Lower leg skin (tissue), 3 donors: ENCODE data around the gene DBNDD1.

ENCODE experiments used
- POLR2A ChIP-seq, 2 donors: fragments of 450-650 bp; IDR thresholded peaks; one replicate each; pipeline ENCODE4 v1.6.1; 2016 to 2017; ENCODE audit warnings: antibody characterized with exemption in 2 of 2, mild to moderate bottlenecking in 1 of 2, moderate library complexity in 1 of 2
- TF ChIP-seq, protein P1 (sequence below), 3 donors: fragments of 450-650 bp; IDR thresholded peaks; one replicate each; pipeline ENCODE4 v1.5.1; 2016; ENCODE audit warnings: antibody characterized with exemption in 3 of 3, mild to moderate bottlenecking in 3 of 3, moderate library complexity in 2 of 3

DNA sequence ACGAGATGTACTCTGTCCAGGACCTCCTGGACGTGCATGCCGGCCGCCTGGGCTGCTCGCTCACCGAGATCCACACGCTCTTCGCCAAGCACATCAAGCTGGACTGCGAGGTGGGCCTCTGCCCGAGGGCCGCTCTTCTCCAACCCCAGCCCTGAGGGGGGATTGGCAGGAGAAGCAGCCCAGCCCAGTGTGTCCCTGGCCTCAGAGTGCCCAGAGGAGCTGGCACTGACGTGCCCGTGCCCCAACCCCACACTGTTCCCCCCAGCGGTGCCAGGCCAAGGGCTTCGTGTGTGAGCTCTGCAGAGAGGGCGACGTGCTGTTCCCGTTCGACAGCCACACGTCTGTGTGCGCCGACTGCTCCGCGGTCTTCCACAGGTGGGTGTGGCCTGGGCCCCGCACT is 55.1 kb downstream of the DBNDD1 start:
- TF ChIP-seq, protein P1, sequence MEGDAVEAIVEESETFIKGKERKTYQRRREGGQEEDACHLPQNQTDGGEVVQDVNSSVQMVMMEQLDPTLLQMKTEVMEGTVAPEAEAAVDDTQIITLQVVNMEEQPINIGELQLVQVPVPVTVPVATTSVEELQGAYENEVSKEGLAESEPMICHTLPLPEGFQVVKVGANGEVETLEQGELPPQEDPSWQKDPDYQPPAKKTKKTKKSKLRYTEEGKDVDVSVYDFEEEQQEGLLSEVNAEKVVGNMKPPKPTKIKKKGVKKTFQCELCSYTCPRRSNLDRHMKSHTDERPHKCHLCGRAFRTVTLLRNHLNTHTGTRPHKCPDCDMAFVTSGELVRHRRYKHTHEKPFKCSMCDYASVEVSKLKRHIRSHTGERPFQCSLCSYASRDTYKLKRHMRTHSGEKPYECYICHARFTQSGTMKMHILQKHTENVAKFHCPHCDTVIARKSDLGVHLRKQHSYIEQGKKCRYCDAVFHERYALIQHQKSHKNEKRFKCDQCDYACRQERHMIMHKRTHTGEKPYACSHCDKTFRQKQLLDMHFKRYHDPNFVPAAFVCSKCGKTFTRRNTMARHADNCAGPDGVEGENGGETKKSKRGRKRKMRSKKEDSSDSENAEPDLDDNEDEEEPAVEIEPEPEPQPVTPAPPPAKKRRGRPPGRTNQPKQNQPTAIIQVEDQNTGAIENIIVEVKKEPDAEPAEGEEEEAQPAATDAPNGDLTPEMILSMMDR (IDR thresholded peaks at IDR 0.05), result no peak
- no peak for TF ChIP-seq POLR2A (IDR thresholded peaks at IDR 0.05)
